ENCODE results near the gene MLST8.

MLST8 gene

GRCh38 chr16:2209258-2210008, 4.2 kb downstream of the MLST8 start:
- no peak for DNase-seq (ENCODE audit: low read depth)

DNA sequence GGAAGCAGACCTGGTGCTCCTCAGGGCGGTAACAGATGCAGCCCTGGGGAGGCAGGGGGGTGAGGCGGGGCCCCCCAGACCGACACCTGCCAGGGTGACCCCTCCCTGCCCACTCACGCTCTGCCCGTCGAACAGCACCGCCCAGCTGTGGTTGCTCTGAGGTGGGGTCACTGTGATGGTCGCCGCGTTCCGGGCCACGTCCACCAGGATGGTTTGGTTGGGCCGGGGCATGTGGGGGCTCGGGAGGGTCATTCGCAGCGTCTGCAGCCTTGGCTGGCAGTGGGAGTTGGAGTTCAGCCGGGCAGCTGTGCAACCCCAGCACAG, 4.7 kb downstream of the MLST8 start:
- DNase-seq (ENCODE audit: low read depth): no peak

GRCh38 chr16:2210386-2211365, 5.4 kb downstream of the MLST8 start, which contains the start of gene BRICD5:
TSS of gene BRICD5 (minus strand) at chr16:2210863. CDS start at chr16:2210833, 30 bp downstream.
- DNase-seq (ENCODE audit: low read depth): no peak

DNA sequence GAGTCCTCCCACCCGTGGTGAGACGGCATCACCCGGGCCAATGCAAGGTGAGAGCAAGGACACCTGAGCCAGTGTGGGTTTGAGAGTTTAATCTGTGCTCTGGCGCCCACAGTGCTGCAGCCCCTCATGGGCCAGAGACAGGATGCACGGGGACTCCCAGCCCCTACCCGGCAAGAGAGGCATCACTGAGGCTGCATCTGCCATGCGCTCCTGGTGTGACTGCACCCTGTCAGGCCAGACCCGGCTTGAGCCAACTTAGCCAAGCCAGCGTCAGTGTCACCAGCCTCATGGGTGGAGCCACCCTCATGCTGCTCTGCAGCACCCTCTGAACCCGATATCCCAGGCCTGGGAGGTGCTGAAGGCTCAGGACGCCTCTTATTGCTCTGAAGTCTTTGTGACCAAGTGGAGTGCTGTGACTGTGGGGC, 6.7 kb downstream of the MLST8 start:
- DNase-seq (ENCODE audit: low read depth): no peak

- no peak for DNase-seq (ENCODE audit: low read depth)
These were observed 7.4 kb downstream of the MLST8 start for GRCh38 chr16:2212362-2213324.

DNA sequence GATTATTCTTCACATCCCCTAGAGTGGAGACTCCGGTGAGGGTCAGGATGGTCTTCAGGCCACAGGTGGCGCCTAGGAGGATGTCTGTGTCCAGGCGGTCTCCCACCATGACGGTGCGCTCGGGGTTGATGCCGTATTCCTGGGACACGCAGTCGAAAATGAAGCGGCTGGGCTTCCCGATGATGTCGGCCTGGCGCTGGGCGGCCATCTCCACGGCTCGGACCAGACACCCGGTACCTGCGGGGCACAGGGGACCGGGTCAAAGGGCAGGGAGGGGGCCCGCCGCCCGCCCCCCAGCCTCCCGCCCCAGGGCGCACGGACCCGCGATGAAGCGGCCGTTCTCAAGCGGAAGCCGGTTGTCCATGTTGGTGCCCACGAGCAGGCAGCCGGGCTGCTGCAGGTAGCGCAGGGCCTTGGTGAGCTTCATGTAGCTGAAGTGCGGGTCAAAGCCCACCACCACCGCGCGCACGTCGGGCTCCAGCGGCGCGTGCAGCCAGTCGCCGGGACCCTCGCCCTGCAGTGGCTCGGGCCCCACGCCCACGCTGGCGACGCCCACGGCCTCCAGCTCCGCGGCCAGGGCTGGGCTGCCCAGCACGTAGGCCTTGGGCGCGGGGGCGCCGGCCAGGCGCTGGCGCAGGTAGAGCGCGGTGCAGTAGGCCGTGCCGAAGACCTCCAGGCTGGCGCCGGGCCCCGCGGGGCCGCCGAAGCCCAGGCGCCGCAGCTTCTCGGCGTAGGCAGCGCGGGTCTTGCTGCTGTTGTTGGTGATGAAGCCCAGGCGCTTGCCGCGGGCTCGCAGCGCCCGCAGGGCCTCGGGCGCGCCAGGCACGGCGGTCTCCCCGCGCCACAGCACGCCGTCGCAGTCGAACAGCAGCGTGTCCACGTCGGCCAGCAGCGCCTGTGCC, 8.8 kb downstream of the MLST8 start:
- no peak for DNase-seq (ENCODE audit: low read depth)

DNA sequence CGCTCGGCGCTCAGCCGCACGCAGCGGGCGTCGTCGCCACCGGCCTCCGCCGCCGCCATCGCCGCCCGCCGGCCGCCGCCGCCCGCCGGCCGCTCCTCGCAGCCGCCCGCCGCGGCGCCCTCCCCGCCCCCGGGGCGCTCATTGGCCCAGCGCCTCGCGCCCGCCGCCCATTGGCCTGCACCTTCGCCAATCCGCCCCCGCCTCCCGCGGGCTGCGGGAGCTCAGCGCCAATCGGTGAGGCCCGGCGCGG, 9.4 kb downstream of the MLST8 start, which contains the start of gene PGP:
PGP (minus strand) TSS at position 122 of the 250 bp plus-strand sequence; CDS start at position 59, 63 bp downstream.
- DNase-seq (ENCODE audit: low read depth): no peak

DNA sequence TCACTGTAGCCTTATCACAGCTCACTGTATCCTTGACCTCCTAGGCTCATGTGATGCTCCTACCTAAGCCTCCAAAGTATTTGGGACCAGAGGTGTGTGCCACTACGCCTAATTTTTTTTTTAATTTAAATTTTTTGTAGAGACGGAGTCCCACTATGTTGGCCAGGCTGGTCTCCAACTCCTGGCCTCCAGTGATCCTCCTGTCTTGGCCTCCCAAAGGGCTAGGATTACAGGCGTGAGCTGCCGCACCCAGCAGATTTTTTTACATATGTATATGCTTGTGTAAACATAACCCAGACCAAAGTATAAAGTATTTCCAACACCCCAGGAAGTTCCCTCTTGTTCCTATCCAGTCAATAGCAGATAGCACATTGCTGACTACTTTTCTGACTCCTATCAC, 11.1 kb downstream of the MLST8 start:
- no peak for DNase-seq (ENCODE audit: low read depth)

GRCh38 chr16:2223221-2223941, 18.1 kb downstream of the MLST8 start, which contains the start of gene E4F1:
TSS of gene E4F1 (plus strand) at chr16:2223591. CDS start at chr16:2223614, 23 bp downstream.
- DNase-seq (ENCODE audit: low read depth): peak; percentile 98

DNA sequence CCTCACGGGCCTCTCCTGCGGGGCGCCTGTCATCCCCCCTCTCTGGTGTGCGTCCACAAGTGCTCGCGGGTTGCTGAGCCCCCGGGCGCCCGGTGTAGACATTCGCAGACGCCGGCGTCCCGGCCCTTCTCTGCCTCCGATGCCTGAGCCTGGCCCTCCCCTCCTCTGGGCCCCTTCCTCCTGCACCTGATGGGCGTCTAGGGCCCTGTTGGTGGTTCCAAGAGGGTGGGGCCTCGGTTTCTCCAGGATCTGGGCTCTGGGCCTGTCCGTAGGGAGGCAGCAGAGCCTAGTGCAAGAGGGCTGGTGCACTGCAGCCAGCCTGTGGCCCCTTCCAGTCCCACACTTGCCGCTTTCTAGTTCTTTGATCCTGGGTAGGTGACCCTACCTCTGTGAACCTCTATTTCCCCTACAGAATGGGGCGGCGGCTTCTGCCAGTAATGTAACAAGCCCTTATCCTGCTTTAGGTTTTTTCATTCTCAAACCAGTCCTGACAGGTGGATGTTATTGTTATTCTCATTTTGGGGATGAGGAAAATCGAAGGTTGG, 18.8 kb downstream of the MLST8 start:
- DNase-seq (ENCODE audit: low read depth): no peak

DNA sequence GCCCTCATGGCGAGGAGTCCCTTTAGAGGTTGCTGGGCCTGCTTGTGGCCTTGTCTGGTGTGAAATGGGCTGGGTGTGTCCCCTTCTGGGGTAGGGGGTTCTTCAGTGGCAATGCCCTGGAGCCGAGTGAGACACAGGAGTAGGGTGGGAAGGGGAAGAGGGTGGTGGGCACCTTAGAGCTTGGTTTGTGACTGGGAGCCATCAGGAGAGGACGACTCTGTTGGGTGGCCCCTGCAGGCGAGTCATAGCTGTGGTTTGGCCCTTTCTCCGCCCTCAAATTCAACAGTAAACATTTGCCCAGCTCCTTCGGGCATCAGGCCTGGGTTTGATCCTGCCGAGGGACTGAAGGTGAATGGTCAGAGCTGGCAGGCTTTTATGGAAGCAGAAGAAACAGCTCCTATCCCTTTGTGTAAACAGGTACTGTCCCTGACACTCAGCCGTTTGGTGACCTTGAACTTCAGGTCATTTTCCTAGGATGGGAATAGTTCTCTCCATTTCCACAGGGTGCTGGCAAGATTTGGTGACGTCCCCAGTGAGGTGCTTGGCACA, 21.1 kb downstream of the MLST8 start:
- no peak for DNase-seq (ENCODE audit: low read depth)

GRCh38 chr16:2226918-2227317, 21.7 kb downstream of the MLST8 start:
- DNase-seq (ENCODE audit: low read depth): no peak

GRCh38 chr16:2228161-2228824, 23.0 kb downstream of the MLST8 start:
- DNase-seq (ENCODE audit: low read depth): no peak

DNA sequence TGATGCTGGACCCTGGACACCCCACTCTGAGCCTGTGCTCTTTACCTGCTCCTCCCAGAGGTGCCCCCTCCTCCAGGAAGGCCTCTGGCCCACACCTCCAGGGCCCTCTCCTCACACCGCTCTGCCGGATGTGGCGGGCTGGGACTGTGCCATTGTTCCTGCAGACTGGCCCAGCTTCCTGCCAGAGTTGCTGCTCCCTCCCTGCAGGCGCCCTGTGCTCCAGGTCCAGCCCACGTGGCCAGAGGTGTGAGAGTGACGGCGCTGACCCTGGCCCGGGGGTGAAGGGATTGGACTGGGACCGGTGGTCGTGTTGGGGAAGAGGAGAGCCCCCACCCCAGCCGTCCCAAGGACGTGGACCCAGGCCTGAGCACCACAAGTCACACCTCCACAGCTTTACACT, 23.8 kb downstream of the MLST8 start:
- DNase-seq (ENCODE audit: low read depth): no peak

DNA sequence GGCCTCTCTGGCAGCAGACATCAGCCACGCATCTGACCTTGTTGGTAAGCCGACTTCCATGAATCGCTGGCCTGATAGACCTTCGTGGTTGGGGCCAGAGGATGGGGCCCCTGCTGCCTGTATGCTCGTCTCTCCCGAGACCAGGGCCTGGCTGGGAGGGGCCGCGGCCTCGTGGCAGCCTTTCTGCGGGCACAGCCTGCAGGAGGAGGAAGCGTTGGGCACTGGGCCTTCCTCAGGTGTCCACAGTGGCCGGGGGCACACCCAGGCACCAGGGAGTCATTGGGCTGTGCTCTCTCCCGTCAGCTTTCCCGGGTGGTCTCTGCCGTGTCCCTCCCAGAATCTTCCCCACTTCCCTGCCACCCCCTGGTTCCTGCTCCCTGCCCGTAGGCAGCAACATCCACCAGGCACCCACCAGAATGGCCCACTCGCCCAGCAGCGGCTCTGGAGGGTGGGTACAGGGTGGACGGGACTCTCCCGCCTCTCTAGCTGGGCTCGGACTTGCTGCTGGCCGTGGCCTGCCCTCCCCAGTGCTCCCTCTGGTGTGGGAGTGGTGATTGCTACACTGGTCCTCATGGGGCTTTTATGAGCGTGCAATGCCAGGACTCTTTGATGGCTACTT, 24.5 kb downstream of the MLST8 start:
- no peak for DNase-seq (ENCODE audit: low read depth)

GRCh38 chr16:2230376-2230775, 25.1 kb downstream of the MLST8 start:
- DNase-seq (ENCODE audit: low read depth): no peak

DNA sequence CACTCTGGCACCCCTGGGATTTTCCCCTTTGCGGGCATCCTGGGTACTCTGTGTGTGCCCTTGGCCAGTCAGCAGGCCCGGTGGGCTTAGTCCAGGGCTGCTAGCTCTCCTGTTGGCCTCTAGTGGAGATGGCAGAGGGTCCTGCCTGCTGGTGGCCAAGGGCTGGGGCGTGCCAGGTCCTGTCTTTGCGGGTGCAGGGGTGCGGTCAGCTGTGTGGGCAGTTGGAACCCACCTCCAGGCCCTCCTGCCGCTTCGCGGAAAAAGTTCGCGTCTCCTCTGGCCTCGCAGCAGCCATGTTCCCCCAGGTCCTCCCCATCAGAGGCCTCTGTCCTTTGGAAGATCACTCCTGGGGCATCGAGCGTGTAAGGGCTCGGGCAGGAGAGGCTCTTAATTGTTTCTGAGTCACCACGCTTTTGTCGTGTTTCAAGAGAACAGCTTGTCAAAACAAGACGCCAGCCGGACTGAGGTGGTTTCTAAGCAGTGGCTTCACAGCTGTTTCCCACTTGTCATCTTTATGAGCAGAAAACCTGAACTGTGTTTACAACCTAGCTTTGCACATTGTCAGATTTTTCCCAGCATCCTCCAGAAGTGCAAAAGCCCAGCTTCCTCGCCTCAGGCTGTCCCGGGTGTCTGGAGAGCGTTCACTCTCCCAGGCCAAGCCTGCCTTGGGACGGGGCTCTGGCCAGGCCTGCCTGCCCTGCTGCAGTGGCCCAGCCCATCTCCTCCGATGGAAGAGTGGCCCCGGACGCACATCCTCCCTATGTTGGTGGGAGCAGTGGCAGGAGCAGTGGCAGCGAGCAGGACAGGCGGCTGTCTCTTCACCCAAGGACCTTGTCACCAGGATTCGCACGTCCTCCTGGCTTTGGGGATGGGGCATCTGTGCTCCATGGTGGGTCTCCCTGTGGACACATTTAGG, 26.0 kb downstream of the MLST8 start:
- no peak for DNase-seq (ENCODE audit: low read depth)
